ENCODE measurements around the gene NGB. TPM values are rescaled to one million over a fixed set of nuclear protein-coding genes. Genes with fewer than 3 reads are reported as not detected.

Gene NGB
- polyA plus RNA-seq, 3 donors: not detected

GRCh38 chr14:77284466-77284865 is 13.5 kb upstream of the NGB start:
- TF ChIP-seq CTCF (IDR thresholded peaks at IDR 0.05): no peak
- no peaks in the 10 kb centered on the region for H3K27me3 Mint-ChIP-seq (ENCODE audit: low read depth in 3 of 3)
- H3K4me3 Mint-ChIP-seq: no peak overlapping the region
- Histone ChIP-seq H3K4me1 (ENCODE audit: control insufficient read depth in 1 of 2, insufficient read depth in 2 of 2, low read length in 2 of 2) (no peaks in the 10 kb centered on the region), H3K27me3 (ENCODE audit: control insufficient read depth in 2 of 2, insufficient read depth in 2 of 2, low read length in 2 of 2) (no peaks in the 10 kb centered on the region), H3K27ac (ENCODE audit: low read depth in 1 of 2, low read length in 2 of 2) (no peak overlapping the region), H3K4me3 (replicated peaks in 1 of 3; ENCODE audit: low read depth in 2 of 3, low read length in 3 of 3) (no peak overlapping the region), H3K9me3 (replicated peaks in 1 of 2; ENCODE audit: control insufficient read depth in 1 of 2, insufficient read depth in 1 of 2, low read length in 2 of 2) (no peaks in the 10 kb centered on the region), H3K36me3 (replicated peaks in 1 of 2; ENCODE audit: control insufficient read depth in 1 of 2, insufficient read depth in 2 of 2, low read length in 2 of 2) (peaks cover 7 to 58% of the 10 kb centered on the region in 2 donors), H3K79me2 (ENCODE audit: insufficient read depth, low read length) (no peaks in the 10 kb centered on the region), H4K20me1 (ENCODE audit: insufficient read depth, low read length) (no peaks in the 10 kb centered on the region), H3K4me2 (replicated peaks; ENCODE audit: extremely low read depth, low read length, poor library complexity, severe bottlenecking) (no peak overlapping the region), H2AFZ (ENCODE audit: insufficient read depth, low read depth, low read length, poor library complexity, severe bottlenecking) (no peak overlapping the region), H3K9ac (ENCODE audit: insufficient read depth, low read length, poor library complexity, severe bottlenecking) (no peak overlapping the region)
- no peaks in the 10 kb centered on the region for H3K9me3 Mint-ChIP-seq
- H3K36me3 Mint-ChIP-seq: peaks cover 43 to 46% of the 10 kb centered on the region in 2 donors
- no peak for DNase-seq
- 98% methylated on average over 5 of the region's 5 CpGs for WGBS (ENCODE audit: insufficient coverage)
- intact Hi-C loops (cut with micrococcal nuclease): no loop called here
- peak overlapping the region in 1 of 7 donors; percentile 54 for H3K27ac Mint-ChIP-seq
- no peaks in the 10 kb centered on the region for H3K4me1 Mint-ChIP-seq

DNA sequence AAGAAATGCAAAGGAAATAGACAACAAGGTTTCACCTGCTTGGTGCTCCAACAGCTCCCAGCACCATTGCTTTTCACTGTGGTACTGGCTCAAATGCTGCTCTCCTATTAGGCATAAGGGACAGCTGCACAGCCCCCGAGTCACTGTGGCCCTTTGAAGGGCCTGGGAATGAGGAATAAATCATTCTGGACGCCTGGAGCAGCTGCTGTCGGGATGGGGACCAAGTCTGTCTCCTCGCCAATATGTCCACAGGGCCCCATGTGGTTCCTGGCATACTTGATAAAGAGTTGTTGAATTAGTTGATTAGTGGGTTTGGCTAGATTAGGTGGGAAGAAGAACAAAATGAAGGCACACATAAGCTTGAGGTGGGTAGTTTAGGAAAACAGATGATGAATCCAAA is 13.1 kb upstream of the NGB start:
- no peak overlapping the region for H2AFZ ChIP-seq (ENCODE audit: insufficient read depth, low read depth, low read length, poor library complexity, severe bottlenecking)
- H3K4me1 Mint-ChIP-seq: no peaks in the 10 kb centered on the region
- no peak overlapping the region for H3K4me3 Mint-ChIP-seq
- H3K4me1 ChIP-seq (ENCODE audit: control insufficient read depth in 1 of 2, insufficient read depth in 2 of 2, low read length in 2 of 2): no peaks in the 10 kb centered on the region
- H3K4me3 ChIP-seq (replicated peaks in 1 of 3; ENCODE audit: low read depth in 2 of 3, low read length in 3 of 3): no peak overlapping the region
- no peaks in the 10 kb centered on the region for H4K20me1 ChIP-seq (ENCODE audit: insufficient read depth, low read length)
- no peak overlapping the region for H3K9ac ChIP-seq (ENCODE audit: insufficient read depth, low read length, poor library complexity, severe bottlenecking)
- H3K27ac Mint-ChIP-seq: peak overlapping the region in 1 of 7 donors; percentile 6
- H3K27me3 Mint-ChIP-seq (ENCODE audit: low read depth in 3 of 3): no peaks in the 10 kb centered on the region
- 93% methylated on average over 4 of the region's 4 CpGs for WGBS (ENCODE audit: insufficient coverage)
- H3K9me3 Mint-ChIP-seq: no peaks in the 10 kb centered on the region
- peaks cover 46 to 50% of the 10 kb centered on the region in 2 donors for H3K36me3 Mint-ChIP-seq
- H3K27ac ChIP-seq (ENCODE audit: low read depth in 1 of 2, low read length in 2 of 2): no peak overlapping the region
- H3K9me3 ChIP-seq (replicated peaks in 1 of 2; ENCODE audit: control insufficient read depth in 1 of 2, insufficient read depth in 1 of 2, low read length in 2 of 2): no peaks in the 10 kb centered on the region
- no peaks in the 10 kb centered on the region for H3K27me3 ChIP-seq (ENCODE audit: control insufficient read depth in 2 of 2, insufficient read depth in 2 of 2, low read length in 2 of 2)
- intact Hi-C loops (cut with micrococcal nuclease): no loop called here
- H3K4me2 ChIP-seq (replicated peaks; ENCODE audit: extremely low read depth, low read length, poor library complexity, severe bottlenecking): no peak overlapping the region
- no peak for TF ChIP-seq CTCF (IDR thresholded peaks at IDR 0.05)
- H3K36me3 ChIP-seq (replicated peaks in 1 of 2; ENCODE audit: control insufficient read depth in 1 of 2, insufficient read depth in 2 of 2, low read length in 2 of 2): peaks cover 7 to 62% of the 10 kb centered on the region in 2 donors
- DNase-seq: no peak
- H3K79me2 ChIP-seq (ENCODE audit: insufficient read depth, low read length): no peaks in the 10 kb centered on the region
